GDM1 (cell line): ENCODE measurements around the gene DDX31.

Experiments
- DNase-seq: peaks from one replicate; lab custom pipeline; 2025; lab: John Stamatoyannopoulos, UW

The DDX31 gene

DNA sequence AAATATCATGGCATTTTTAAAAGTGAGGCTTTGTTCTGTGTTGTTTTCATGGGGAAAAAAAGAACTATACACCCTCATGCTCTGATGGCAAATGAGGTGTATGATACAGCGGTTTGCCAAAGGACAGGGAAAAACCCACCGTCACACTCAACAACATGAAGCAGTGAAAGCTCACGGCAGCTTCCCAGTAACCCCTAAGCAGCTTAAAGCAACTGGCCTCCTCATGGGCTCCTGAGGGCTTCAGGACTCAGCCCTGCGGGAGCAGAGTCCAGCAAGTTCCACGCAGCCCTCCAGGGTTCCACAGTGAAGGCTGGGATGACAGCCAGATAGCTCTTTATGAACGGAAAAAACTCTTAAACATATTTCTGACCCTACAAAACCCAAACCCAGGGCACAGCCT lies 74.5 kb downstream of the DDX31 start:
- no peak for DNase-seq

DNA sequence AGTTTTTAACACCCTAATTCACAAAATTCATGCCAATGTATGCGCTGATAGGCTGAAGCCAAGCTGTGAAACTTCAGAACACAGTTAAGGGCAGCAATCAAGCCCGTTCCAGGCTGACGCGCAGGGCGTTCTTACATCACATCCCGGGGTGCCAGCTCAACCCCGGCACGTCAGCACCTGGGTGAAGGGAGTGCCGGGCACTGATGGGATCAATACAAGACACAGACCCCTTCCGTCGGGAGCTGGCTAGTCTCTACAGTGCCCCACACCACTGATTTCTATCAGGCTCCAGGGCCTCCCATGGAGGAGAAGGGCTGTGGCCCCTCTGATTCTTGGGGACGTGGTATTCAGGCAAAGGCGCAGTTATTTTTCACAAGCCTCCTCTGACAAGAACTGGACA lies 75.4 kb downstream of the DDX31 start:
- DNase-seq, result no peak

DNA sequence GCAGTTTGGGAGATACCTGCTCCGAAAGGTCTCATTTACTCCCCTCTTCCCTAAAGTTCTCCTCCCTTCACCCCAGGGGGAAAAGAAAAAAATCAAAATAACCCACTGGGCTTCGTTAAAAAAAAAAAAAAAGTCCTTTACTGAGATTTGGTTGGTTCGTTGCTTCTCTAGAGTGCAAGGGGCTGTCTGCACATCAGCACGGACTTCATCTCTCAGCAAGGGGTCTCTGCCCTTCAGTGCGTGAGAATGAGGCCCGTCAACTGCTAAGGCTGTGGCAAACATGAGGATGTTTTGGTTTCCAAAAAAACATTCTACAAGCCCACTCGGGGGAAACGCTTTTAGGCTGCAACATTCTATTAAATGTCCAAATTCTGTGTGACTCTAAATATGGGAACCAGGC lies 77.3 kb downstream of the DDX31 start:
- no peak for DNase-seq

DNA sequence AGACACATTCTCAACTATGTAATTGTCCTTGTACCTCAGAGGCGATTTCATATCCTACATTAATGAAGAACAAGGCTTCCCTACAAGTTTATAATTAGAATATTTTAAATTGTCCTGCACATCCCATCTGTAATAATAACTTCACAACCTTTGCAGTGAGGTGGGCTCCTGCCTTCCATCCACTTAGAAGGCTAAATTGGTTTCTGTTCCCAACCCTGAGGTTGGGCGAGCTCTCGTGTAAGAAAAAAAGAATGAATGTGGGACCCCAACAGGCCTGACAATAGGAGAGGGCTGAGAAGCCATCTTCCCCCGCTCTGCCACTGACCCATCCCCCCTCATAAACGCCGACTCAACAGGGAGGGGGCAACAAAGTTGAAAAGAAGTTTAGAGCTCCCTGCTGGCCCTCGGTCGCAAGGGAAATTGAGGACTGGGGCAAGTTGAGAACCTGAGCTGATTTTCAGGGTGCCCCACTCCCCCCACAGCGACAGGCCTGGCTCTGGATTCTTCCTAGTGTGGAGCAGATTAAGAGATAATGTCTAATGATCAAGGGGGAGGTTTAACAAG lies 78.0 kb downstream of the DDX31 start:
- no peak for DNase-seq

DNA sequence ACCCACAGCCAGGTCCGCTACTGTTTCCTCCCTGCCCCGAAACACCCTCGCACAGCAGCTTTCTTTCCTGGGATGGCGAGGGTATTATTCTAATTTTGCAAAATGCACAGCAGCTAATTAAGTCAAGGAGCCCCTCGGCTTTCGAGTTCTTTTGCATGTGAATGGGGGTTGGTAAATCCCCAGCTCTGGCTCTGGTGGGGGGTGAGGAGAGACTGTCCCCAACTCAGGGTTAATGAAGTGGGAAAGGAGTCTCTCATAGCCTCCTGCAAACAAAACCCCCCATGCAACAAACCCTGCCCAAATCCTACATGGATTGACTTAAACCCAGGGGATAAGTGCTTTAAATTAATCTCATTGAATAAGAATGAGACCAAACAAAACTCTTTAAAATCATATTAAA lies 78.5 kb downstream of the DDX31 start:
- no peak for DNase-seq

DNA sequence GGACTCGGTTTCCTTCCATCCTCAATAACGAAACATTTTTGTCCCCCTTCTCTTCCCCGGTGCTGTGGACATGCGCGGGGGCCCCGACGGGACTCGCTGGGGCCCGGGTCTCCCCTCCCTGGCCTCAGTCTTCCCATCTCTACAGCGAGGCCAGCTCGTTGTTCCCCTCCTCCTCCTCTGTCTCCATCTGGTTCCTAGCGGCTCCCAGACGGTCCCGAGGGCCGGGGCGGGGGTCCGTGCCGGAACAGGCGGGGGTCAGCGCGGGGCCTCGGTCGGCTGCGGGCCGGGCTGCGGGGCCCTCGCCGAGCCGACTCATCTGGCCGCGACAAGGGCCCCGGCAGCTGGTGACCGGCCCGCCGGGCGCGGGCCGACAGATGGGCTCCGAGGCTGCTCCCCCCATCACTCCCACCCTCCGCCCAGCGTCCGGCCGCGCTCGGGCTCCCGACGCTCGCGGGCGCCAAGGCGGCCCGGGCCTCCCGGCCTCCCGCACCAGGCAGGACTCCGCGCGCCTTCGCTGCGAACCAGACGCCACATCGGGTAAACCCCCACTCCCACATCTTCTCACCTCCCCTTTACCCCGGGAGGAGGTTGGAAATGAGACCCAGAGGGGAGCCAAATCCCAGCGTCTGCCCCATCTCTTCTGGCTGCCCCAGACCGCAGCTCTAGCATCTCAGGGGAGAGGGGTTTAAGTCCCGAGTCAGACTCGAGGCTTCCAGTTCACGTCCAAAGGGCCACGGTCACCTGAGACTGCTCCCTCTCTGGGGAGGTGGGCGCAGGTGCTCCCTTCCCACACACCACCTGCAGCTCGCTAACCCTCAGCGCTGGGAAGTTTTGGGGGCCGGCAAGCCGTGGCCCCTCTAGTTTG lies 79.2 kb downstream of the DDX31 start:
- DNase-seq, result no peak

DNA sequence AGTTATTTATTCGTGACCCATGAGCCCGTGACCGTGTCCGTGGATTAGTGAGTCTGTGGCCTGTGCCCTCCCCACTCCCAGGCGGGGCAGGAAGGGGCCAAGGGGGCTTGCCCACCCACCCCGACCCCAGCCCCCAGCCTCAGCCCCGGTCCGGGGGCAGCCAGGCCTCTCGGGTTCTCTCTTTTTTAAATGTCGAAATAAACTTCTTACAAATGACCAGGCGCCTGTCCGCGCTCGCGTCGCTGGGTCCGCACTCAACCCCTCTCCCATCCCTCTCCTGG lies 79.8 kb downstream of the DDX31 start:
- DNase-seq, result no peak

DNA sequence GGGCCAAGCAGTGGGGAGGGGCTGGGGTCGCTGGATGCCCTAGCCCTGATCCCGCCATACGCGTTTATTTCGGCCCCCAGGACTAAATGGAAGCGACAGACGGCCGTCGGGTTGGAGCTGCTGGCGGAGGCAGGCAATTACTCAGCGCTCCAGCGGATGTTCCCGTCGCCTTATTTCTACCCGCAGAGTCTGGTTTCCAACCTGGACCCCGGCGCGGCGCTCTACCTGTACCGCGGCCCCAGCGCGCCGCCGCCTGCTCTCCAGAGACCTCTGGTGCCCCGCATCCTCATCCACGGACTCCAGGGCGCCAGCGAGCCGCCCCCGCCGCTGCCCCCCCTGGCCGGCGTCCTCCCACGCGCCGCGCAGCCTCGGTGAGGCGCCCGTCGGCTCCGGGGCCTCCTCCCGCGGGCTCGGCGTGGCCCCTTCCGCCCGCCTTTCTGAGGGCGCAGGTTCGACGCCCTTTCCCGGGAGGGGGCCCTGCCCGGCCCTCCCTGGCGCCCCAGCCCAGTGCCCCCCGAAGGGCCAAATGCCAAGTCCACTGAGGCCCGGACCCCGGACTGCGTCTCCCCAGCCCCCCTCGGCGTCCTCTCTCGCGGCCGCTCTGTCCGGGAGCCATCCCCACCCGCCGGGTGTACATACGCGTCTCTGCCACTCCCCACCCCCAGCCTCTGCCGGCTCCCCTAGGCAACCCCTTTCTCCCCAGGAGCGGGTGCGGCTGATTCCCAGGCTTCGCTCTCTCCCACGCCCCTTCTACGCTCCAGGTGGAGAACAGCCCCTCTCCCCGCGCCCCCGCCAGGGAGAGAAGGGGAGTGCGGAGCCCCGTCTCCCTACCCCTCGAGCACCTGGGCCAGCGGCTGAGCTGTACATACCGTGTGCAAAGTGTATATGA lies 80.4 kb downstream of the DDX31 start:
- DNase-seq, result no peak

DNA sequence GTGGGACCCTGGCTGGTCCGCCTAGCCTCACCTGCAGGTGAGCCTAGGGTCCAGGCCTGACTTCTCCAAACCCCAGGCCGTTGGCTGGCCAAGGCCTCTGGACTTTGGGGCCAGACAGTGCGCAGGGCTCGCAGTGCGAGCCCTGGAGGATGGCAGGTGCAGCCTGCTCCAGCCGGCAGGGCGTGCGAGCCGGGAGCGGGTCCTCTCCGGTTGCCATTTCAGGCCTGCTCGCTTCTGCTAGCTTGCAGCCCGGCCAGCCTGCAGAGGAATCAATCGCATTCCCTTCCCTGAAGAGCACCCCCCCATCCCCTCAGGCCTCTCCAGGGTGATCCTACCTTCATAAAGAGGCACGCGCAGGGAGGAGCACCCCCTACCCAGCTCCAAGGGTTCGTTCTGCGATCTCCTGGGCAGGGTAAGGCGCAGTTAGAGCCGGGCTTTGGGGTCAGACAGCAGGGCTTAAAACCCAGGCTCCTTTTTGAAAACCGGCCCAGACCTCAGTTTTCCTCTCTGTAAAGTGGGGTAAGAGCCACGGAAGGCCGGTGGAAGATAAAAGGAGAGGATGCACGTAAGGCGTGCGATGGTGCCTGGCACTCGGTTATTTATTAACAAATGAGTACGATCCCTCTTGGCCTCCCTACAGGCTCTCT lies 81.2 kb downstream of the DDX31 start:
- DNase-seq, result no peak

DNA sequence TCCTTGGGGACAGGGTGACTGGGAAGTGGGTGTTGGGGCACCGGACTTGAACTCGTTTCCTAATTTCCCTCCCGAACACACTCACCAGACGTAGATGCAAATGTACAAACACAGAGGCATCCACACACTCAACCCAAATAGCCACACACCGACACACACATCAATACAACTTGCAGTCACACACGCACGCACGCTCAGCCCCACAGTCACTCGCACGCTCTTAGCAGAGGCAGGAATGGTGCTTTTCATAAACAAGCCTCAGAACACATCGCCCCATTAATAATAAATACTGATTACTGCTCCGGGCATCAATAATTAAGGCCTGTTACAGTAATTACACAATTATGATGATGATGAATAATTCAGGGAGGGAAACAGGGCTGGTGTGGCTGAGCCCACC lies 81.7 kb downstream of the DDX31 start:
- DNase-seq, result no peak

DNA sequence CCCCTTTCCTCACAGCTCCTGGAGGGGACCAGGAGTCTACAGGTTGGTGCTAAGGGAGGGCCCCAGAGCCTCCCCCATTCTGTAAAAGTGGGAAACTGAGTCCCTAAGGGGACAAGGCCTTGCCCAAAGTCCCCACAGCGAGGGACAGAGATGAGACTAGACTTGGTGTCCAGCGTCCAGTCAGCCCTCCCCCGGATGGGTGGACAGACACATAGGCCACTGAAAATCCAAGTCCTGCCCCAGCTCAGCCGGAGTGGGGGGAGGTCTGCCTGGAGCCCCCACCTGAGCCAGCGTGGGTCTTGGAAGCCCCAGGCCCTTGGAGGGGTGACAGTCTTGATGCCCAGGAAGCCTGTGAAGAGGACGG lies 82.2 kb downstream of the DDX31 start:
- no peak for DNase-seq

DNA sequence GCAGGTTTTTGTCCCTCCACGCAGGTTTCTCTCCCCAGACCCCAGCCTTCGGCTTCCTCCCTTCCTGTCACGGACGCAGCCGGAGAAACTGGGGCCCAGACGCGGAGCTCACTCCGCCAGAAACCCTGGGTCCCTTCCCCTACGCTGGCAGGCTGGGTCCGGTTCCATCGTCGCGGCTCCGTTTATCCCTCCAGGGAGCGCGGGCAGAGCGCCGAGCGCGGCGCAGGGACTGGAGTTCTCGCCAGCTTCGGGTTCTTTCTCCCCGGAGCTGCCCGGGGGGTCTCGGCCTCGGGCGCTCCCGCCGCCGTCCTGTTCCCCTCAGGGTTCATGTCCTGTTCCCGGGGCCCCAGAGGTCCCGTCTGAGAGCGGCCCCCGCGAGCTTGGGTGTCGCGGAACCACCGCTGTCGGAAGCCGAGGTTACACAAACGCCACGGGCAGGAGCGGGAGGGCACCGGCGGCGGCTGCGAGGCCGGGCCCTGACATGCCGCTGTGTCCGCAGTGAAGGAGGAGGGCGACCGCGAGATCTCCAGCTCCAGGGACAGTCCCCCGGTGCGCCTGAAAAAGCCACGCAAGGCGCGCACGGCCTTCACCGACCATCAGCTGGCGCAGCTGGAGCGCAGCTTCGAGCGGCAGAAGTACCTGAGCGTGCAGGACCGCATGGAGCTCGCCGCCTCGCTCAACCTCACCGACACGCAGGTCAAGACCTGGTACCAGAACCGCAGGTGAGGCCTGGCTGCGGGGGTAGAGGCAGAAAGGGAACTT lies 82.8 kb downstream of the DDX31 start:
- no peak for DNase-seq

DNA sequence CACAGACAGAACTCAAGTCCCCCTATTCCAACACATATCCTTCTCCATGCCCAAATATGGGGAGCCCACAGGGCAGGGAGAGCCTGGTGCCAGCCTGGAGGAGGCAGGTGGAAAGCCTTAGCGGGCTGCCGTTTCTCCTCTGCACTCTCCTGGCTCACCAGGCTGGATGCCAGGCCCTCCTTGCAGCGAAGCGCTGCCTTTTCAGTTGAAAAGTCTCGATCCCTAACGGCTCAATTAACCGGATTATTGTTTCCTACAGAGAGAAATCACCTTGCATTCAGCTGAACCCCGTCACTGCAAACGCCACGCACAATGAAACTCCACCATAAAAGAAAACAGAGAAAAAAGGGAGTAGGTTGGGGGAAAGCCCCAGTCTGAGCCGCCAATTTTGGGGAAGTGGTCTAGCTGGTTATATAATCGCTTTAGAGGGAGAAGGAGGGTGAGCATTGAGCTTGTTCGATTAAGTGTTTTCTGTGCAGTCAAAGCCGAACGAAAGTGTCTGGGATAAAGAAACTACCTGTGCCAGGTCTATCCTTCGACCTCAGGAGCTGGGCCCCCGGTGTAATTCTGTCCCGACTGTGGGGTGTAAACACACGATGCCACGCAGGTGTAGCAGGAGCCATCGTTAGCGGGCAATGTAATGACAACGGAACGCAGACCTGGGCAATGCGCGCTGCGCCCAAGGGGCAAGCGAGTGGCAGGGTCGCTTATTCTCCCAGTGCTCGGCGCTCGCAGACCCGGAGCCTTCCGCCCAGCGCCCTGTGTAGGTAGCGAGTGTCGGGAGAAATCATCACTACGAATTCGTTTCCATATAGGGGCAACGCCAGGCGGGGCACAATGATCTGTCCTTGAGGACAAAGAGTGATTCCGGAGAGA lies 83.6 kb downstream of the DDX31 start:
- DNase-seq, result no peak

DNA sequence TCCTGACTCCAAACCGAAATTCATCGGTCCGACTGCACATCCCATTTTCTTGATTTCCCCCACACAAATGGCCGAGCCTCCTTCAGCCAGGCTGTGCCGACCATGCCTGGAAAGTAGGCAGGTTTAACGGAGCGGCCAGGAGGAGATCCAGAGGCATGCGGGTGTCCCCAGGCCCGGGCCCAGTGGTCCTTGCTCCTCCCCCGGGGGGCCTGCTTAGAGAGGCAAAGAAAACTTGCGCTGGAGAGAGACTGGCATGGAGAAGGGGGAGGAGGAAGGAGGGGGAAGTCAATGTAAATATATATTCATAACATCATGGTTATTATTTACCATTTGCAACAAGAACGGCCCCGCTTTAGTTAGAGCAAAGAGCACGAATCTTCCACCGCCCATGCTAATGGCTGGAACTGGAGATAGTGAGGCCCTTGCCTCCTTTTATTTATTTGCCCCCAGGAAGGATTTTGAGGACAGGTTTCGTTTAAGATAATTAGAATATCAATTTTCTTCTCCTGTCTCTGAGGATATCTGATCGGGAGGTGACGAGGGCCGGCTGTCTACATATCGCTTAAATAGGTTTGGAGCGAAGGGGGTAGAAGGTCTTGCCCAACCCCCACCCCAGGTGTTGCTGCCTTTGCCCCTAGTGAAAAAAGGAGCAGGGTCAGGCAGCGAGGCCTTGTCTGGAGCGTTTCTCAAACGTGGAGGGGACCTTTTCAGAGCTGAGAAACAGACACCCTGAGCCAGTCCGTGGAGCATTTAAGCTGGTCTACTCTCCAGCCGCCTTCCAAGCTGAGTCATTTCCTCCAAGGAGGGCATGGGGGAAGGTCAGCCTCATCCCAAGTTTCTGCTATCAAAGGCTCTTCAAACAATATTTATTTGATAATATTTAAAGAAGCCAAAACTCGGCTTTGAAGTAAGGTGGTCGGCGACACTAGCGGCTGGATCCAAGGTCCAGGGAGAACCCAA lies 84.9 kb downstream of the DDX31 start:
- DNase-seq, result no peak

DNA sequence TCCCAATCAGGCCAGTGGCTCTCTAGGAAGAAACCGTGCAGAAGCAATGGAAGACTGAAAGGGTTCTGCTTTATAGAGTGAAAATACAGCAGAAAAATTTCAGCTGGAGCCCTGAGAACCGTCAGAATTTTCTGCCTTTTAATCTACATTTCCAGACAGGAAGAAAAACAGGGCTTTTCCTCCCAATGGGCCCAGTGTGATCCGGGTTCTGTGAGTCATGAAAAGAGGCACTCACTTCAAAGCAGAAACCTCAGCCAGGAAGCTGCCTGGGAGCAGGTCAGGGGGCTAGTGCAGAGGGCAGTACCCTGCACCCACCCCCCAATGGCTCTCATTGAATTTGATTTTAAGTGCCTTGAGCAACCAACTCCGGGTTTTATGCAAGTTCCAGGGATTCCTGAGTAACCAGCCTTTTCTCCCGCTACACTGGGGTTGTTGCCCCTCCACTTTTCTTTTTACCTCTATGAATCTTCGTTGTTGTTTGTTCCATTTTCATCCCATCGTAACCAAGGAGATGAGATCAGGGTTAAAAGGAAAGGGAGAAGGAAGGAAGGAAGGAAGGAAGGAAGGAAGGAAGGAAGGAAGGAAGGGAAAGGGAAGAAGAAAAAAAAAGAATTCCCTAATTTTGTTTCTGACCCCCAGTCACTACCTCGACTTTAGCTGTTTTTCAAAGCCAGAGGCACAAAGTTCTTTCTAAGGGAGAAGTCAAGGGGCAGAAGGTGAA lies 86.0 kb downstream of the DDX31 start:
- no peak for DNase-seq

DNA sequence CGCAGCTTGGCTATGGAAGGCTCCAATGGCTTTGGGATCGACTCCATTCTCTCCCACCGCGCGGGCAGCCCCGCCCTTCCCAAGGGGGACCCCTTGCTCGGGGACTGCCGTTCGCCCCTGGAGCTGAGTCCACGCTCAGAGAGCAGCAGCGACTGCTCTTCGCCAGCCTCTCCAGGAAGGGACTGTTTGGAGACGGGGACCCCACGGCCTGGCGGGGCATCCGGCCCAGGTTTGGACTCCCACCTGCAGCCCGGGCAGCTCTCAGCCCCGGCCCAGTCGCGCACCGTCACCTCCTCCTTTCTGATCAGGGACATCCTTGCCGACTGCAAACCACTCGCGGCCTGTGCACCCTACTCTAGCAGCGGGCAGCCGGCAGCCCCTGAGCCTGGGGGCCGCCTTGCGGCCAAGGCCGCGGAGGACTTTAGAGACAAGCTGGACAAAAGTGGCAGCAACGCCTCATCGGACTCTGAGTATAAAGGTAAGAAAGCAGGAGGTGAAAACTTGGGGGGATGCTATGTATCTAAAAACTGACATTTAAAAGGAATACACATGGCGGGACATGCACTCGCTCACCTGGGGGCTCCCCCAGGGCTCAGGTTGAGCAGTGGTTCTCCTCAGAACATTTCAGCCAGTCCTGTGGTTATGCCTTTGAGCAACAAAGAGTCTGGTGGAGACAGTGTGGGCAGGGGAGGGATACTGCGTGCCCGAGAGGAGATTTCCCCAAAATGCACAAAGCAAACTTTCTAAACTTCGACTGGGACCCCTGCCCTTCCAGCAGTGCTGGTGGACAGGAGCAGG lies 86.8 kb downstream of the DDX31 start:
- no peak for DNase-seq

DNA sequence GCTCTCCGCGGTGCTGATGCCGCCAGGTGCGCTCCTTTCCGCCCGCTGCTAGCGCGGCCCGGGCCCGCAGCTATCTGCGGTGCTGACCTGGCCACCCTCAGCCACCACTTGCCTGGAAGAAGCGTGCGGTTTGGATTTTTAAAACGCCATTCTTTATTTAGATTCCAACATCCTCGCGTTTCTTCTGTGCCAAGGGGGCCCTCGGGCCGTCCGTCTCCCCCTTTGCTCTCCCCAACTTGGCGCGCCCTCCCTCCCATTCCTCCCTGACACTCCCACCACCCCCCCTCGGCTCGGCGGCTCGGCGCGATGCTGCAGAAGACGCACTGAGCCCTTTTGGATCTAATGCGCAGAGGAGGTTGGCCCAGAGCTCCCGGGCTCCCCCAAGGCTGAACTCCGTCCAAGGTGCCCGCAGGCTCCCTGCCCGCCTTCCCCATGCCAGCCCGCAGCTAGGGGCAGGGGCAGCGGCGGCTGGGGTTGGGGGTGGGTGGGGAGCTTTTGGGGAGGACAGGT lies 87.5 kb downstream of the DDX31 start, which contains the start of gene BARHL1:
BARHL1 (plus strand) TSS at position 331 of the 510 bp plus-strand sequence. CDS start 192 bp downstream, outside the sequence.
- DNase-seq, result no peak

DNA sequence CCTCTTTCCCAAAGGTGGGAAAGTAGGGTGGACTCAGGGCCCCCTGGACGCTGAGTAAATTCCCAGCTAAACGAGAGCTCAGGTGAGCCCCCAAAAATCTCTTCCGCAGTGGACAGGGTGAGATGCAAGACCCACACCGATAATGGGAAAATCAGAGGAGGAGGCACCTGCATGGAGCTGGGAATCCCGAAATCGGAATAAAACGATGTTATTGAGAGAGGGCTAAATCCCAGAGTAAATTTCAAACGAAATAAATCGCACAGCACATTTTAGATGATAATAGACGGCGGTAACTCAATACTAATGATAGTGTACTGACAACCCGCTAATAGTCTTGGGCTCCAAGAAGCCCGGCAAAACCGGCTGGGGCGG lies 90.4 kb downstream of the DDX31 start:
- no peak for DNase-seq
